ENCODE measurements around the gene RNF227.
A peak's percentile ranks its signal among the peaks of the same experiment; 100 is the strongest.

Gene RNF227

GRCh38 chr17:7930841-7931631, 14.9 kb upstream of the RNF227 start:
- peak overlapping the region; percentile 87 for H3K4me3 ChIP-seq (replicated peaks; ENCODE audit: low read depth, low read length)
- no peak for DNase-seq (ENCODE audit: extremely low read depth, low read depth)
- no peak for TF ChIP-seq CTCF (IDR thresholded peaks at IDR 0.05; ENCODE audit: low read depth, low read length, missing control alignments)

- DNase-seq (ENCODE audit: extremely low read depth, low read depth), result peak; percentile 39
- peak within 1 kb of the TSS; percentile 50 for H3K4me3 ChIP-seq (replicated peaks; ENCODE audit: low read depth, low read length)
- no peak for TF ChIP-seq CTCF (IDR thresholded peaks at IDR 0.05; ENCODE audit: low read depth, low read length, missing control alignments)
Observed at GRCh38 chr17:7929158-7930023, 13.3 kb upstream of the RNF227 start, which contains the start of gene KCNAB3. TSS of gene KCNAB3 (minus strand) at chr17:7929856. CDS start at chr17:7929435, 421 bp downstream.

GRCh38 chr17:7927596-7927995, 11.5 kb upstream of the RNF227 start:
- no peak overlapping the region for H3K4me3 ChIP-seq (replicated peaks; ENCODE audit: low read depth, low read length)
- TF ChIP-seq CTCF (IDR thresholded peaks at IDR 0.05; ENCODE audit: low read depth, low read length, missing control alignments), result no peak
- DNase-seq (ENCODE audit: extremely low read depth, low read depth), result no peak

GRCh38 chr17:7922845-7923628, 6.9 kb upstream of the RNF227 start:
- peak; percentile 22 for DNase-seq (ENCODE audit: extremely low read depth, low read depth)
- TF ChIP-seq CTCF (IDR thresholded peaks at IDR 0.05; ENCODE audit: low read depth, low read length, missing control alignments), result no peak
- H3K4me3 ChIP-seq (replicated peaks; ENCODE audit: low read depth, low read length), result peak overlapping the region; percentile 20; the same call in 1 of the 2 replicates

- DNase-seq (ENCODE audit: extremely low read depth, low read depth), result no peak
- TF ChIP-seq CTCF (IDR thresholded peaks at IDR 0.05; ENCODE audit: low read depth, low read length, missing control alignments), result no peak
- H3K4me3 ChIP-seq (replicated peaks; ENCODE audit: low read depth, low read length), result 0 out of 2 replicates have a peak overlapping the region, but pooled peaks have one; percentile 20
Observed at GRCh38 chr17:7922269-7922844, 6.3 kb upstream of the RNF227 start.

GRCh38 chr17:7916808-7917207, 719 bp upstream of the RNF227 start:
- TF ChIP-seq CTCF (IDR thresholded peaks at IDR 0.05; ENCODE audit: low read depth, low read length, missing control alignments), result no peak
- DNase-seq (ENCODE audit: extremely low read depth, low read depth), result peak; percentile 5
- peak overlapping the region; percentile 38 for H3K4me3 ChIP-seq (replicated peaks; ENCODE audit: low read depth, low read length)
